HFFc6 (cell line): Measurements from ENCODE around the gene FAM131A. TPM values are rescaled to one million over a fixed set of nuclear protein-coding genes. Genes with fewer than 3 reads are reported as not detected.

ENCODE experiments used
- DNase-seq: peaks from one replicate; pipeline ENCODE4 v3.0.0-alpha.2; 2018
- H3K27ac Mint-ChIP-seq: 2 replicates; pipeline ENCODE4 v1.8.0; 2020; ENCODE audit warnings: mild to moderate bottlenecking, mixed read lengths
- H3K27me3 Mint-ChIP-seq: 2 replicates; pipeline ENCODE4 v1.8.0; 2021; ENCODE audit warnings: mild to moderate bottlenecking, moderate library complexity, mixed read lengths; ENCODE audit not compliant: insufficient read depth
- H3K36me3 Mint-ChIP-seq: 2 replicates; pipeline ENCODE4 v1.8.0; 2021; ENCODE audit warnings: low read depth, mixed read lengths
- H3K4me1 Mint-ChIP-seq: 2 replicates; pipeline ENCODE4 v1.8.0; 2020; ENCODE audit warnings: low read depth, mixed read lengths
- H3K4me3 Mint-ChIP-seq: 2 replicates; pipeline ENCODE4 v1.8.0; 2020; ENCODE audit warnings: mild to moderate bottlenecking, moderate library complexity, mixed read lengths
- H3K9me3 Mint-ChIP-seq: 2 replicates; pipeline ENCODE4 v1.8.0; 2020; ENCODE audit warnings: mild to moderate bottlenecking, mixed read lengths
- total RNA-seq, 6 experiments: library from RNA; stranded (reverse); fragmentation: NEBNext Ultra II Directional; extraction: Animal tissue kit (Norgen Biotek cat#: 25700); gene quantifications; 2 replicates in 1 of 6; 3 replicates in 5 of 6; pipeline ENCODE4 v1.2.3, GENCODE V29; 2021
- TF ChIP-seq, protein P1 (sequence below): fragments of 200-600 bp; sonication (generic); IDR thresholded peaks from 2 replicates; pipeline ENCODE4 v1.5.0; 2021; ENCODE audit warnings: antibody characterized with exemption, mild to moderate bottlenecking

The FAM131A gene
- total RNA-seq, 6 experiments from 2014 or later, result 11.2 to 13.6 (median 11.9) TPM

DNA sequence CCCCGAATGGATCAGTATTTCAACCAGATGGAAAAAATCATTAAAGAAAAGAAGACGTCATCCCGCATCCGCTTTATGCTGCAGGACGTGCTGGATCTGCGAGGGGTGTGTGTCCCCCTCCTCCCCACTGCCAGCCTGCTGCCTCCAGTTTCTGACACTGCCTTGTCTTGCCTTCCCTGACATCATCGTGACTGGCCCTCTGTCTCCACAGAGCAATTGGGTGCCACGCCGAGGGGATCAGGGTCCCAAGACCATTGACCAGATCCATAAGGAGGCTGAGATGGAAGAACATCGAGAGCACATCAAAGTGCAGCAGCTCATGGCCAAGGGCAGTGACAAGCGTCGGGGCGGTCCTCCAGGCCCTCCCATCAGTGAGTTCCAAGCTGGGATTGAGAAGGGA, 12.1 kb upstream of the FAM131A start:
- peaks cover 79% of the 10 kb centered on the region for H3K36me3 Mint-ChIP-seq
- DNase-seq, result no peak
- H3K4me1 Mint-ChIP-seq, result peaks cover 45% of the 10 kb centered on the region
- H3K27me3 Mint-ChIP-seq, result peaks cover 4% of the 10 kb centered on the region
- no peak overlapping the region for H3K4me3 Mint-ChIP-seq
- TF ChIP-seq, protein P1, sequence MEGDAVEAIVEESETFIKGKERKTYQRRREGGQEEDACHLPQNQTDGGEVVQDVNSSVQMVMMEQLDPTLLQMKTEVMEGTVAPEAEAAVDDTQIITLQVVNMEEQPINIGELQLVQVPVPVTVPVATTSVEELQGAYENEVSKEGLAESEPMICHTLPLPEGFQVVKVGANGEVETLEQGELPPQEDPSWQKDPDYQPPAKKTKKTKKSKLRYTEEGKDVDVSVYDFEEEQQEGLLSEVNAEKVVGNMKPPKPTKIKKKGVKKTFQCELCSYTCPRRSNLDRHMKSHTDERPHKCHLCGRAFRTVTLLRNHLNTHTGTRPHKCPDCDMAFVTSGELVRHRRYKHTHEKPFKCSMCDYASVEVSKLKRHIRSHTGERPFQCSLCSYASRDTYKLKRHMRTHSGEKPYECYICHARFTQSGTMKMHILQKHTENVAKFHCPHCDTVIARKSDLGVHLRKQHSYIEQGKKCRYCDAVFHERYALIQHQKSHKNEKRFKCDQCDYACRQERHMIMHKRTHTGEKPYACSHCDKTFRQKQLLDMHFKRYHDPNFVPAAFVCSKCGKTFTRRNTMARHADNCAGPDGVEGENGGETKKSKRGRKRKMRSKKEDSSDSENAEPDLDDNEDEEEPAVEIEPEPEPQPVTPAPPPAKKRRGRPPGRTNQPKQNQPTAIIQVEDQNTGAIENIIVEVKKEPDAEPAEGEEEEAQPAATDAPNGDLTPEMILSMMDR, result no peak
- H3K9me3 Mint-ChIP-seq, result no peaks in the 10 kb centered on the region
- peak overlapping the region; percentile 33; the same call in 1 of the 2 replicates for H3K27ac Mint-ChIP-seq

DNA sequence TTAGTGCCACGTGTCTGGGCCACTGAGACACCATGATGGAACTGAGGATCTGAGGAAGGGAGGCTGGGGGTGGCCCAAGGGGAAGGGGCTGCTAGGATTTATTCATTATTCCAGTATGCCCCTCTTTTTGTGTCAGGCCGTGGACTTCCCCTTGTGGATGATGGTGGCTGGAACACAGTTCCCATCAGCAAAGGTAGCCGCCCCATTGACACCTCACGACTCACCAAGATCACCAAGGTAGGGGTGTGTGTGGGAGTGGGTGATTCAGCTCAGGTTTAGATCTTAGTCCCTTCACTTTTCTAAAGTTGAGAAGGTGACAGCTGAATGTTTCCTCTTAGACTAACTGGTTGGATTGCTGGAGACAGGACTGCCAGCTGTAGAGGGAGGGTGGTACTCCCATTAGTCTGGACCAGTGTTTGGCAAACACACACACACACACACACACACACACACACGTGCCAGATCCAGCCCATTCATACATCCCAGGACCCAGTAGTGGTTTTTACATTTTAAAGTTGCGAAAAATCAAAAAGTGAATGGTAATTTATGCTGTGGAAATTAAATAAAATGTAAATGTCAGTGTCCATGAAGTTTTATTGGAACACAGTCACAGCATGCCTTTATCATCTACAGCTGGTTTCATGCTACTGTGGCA, 11.6 kb upstream of the FAM131A start:
- Mint-ChIP-seq H3K27me3 (peaks cover 4% of the 10 kb centered on the region), H3K9me3 (no peaks in the 10 kb centered on the region), H3K4me3 (no peak overlapping the region), H3K36me3 (peaks cover 82% of the 10 kb centered on the region), H3K27ac (peak overlapping the region; percentile 33; the same call in 1 of the 2 replicates), H3K4me1 (peaks cover 45% of the 10 kb centered on the region)
- DNase-seq, result no peak
- TF ChIP-seq, protein P1, result no peak

- Mint-ChIP-seq H3K4me1 (peaks cover 50% of the 10 kb centered on the region), H3K27ac (peak overlapping the region; percentile 29), H3K27me3 (peaks cover 7% of the 10 kb centered on the region), H3K36me3 (peaks cover 88% of the 10 kb centered on the region), H3K4me3 (no peak overlapping the region), H3K9me3 (no peaks in the 10 kb centered on the region)
- TF ChIP-seq, protein P1, result no peak
- DNase-seq, result no peak
Measured at GRCh38 chr3:184327171-184327570, 10.2 kb upstream of the FAM131A start.

- H3K9me3 Mint-ChIP-seq, result no peaks in the 10 kb centered on the region
- H3K4me1 Mint-ChIP-seq, result peaks cover 64% of the 10 kb centered on the region
- no peak overlapping the region for H3K4me3 Mint-ChIP-seq
- H3K27ac Mint-ChIP-seq, result peak overlapping the region; percentile 57
- peaks cover 15% of the 10 kb centered on the region for H3K27me3 Mint-ChIP-seq
- TF ChIP-seq, protein P1, result no peak
- no peak for DNase-seq
- peaks cover 88% of the 10 kb centered on the region for H3K36me3 Mint-ChIP-seq
Measured at GRCh38 chr3:184328516-184328915, 8.9 kb upstream of the FAM131A start.

DNA sequence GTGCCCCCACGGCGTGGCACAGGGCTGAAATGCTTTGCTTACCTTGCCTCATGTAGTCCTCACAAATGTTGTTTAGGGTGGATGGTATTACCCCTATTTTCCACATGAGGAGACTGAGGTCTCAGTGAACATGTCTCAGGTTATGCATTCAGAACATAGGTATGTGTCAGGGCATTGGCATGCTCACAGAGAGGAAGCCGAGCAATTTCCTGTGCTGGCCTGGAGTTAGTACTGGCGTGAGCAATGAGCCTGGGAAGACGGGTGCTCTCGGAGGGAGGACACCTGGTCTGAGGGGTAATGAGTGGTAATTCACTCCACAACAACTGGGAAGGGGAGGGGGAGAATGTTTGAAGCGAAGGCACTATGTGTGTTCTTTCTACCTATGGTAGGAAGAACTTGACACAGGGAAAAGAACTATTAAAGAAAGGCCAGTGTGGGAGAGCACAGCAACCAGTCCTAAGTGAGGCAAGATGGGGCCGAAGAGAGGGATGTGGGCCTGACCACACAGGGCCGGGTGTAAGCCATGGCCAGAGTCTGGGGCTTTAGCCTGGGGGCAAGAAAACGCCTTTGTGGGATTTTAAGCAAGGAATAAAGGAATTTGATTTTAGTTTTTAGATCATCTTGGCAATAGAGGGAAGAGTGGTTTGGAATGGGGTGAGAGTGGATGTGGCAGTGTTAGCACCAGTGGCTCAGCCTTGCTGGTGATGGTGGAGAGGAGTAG, 4.9 kb upstream of the FAM131A start:
- H3K27ac Mint-ChIP-seq, result peak overlapping the region; percentile 97

More for the DNA sequence above, 4.9 kb upstream of the FAM131A start:
- Mint-ChIP-seq H3K9me3 (no peaks in the 10 kb centered on the region), H3K4me3 (peak overlapping the region; percentile 74), H3K4me1 (peaks cover 87% of the 10 kb centered on the region), H3K27me3 (peaks cover 29% of the 10 kb centered on the region), H3K36me3 (peaks cover 78% of the 10 kb centered on the region)
- DNase-seq, result peak; percentile 94
- TF ChIP-seq, protein P1, result no peak
